Measurements from ENCODE around the gene SMIM3.

The SMIM3 gene

GRCh38 chr5:150763023-150763769 lies 15.4 kb upstream of the SMIM3 start:
- DNase-seq = no peak
- in situ Hi-C loops (cut with HindIII; ENCODE audit: low pct_ligation_motif_present, low pct_unique_long_range_greater_than_20kb, low sequenced_read_pairs) = no loop called here

DNA sequence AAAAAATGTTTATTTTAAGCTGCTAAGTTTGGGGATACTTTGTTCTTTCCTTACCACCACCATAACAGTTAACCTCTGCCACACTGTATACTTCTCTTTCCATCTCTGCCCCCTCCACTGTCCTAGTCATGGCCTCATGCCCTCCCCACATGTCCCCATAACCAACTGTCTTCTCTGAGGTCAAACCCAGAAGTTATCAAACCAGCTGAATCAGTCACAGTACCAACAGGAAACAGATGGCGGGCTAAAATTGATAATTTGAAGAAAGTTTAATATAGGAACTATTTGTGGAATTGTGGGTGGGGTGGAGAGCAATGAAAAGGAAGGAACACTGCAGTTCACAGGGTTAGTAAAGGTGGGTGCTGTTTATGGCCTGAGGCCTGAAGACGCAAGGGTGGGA lies 14.0 kb upstream of the SMIM3 start:
- DNase-seq = no peak

GRCh38 chr5:150765011-150765798 lies 13.4 kb upstream of the SMIM3 start:
- no peak for DNase-seq
- in situ Hi-C loops (cut with HindIII; ENCODE audit: low pct_ligation_motif_present, low pct_unique_long_range_greater_than_20kb, low sequenced_read_pairs) = no loop called here

More for the DNA sequence above, 14.0 kb upstream of the SMIM3 start:
- in situ Hi-C loops (cut with HindIII; ENCODE audit: low pct_ligation_motif_present, low pct_unique_long_range_greater_than_20kb, low sequenced_read_pairs) = no loop called here

GRCh38 chr5:150765799-150766169 lies 12.8 kb upstream of the SMIM3 start:
- in situ Hi-C loops (cut with HindIII; ENCODE audit: low pct_ligation_motif_present, low pct_unique_long_range_greater_than_20kb, low sequenced_read_pairs) = no loop called here
- no peak for DNase-seq

- in situ Hi-C loops (cut with HindIII; ENCODE audit: low pct_ligation_motif_present, low pct_unique_long_range_greater_than_20kb, low sequenced_read_pairs) = no loop called here
- DNase-seq = no peak
These were observed 12.3 kb upstream of the SMIM3 start for GRCh38 chr5:150766251-150766650.

GRCh38 chr5:150771034-150771795 lies 7.3 kb upstream of the SMIM3 start:
- DNase-seq = no peak
- in situ Hi-C loops (cut with HindIII; ENCODE audit: low pct_ligation_motif_present, low pct_unique_long_range_greater_than_20kb, low sequenced_read_pairs) = no loop called here

DNA sequence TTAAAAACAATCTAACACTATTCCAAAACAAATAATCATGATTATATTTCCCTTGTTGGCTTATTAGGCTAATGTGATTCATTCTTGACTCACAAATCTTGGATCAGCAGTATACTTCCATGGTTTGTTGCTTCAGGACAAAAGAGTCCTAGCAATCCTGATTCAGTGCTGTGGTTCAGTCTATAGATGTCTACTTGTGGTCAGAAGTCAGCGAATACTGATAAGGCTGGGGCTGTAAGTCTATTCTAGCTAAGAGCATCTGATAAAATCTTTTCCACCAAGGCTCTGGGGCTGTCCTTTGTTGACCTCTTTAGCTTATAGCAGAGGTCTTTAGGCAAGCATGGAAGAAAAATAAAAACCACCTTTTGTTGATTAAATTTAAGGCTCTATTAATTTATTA lies 4.4 kb upstream of the SMIM3 start:
- DNase-seq = no peak
- in situ Hi-C loops (cut with HindIII; ENCODE audit: low pct_ligation_motif_present, low pct_unique_long_range_greater_than_20kb, low sequenced_read_pairs) = no loop called here

DNA sequence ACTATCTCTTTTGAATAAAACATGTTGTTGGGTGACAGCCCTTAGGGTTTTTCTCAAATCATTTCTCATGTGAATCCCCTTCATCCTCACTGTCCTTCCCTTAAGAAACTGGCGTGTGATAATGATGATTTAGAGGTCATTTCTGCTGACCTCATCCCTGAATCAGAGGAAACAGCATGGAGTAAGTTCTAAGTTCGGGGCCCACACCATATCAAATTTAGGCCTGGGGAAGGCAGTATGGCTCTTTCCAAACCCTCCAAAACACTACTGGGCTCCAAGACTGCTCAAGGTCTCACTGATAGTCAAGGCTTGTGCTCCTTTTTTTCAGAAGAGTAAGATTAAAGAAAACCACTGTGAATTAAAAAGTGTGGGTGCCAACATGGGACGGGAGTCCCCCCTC lies 872 bp upstream of the SMIM3 start:
- DNase-seq = no peak
- in situ Hi-C loops (cut with HindIII; ENCODE audit: low pct_ligation_motif_present, low pct_unique_long_range_greater_than_20kb, low sequenced_read_pairs) = no loop called here

DNA sequence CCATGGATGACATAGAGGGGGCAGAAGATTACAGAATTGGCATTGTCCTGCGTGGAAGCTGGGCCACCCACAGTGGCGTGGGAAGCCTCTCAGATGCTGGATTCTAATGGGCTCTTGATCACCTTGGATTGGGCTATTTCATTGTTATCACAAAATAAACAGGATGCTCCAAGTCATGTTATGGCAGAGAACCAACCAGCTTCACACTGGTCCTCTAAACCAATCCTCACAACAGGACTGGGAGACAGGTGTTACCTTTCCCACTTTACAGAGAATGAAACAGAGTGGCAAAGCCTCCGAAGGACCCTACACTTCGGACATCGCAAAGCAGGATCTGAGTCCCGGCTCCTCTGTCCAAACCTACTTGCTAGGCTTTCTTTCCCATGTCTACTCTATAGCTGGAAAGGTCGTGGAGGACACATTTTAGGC lies 455 bp upstream of the SMIM3 start:
- in situ Hi-C loops (cut with HindIII; ENCODE audit: low pct_ligation_motif_present, low pct_unique_long_range_greater_than_20kb, low sequenced_read_pairs) = no loop called here
- no peak for DNase-seq

DNA sequence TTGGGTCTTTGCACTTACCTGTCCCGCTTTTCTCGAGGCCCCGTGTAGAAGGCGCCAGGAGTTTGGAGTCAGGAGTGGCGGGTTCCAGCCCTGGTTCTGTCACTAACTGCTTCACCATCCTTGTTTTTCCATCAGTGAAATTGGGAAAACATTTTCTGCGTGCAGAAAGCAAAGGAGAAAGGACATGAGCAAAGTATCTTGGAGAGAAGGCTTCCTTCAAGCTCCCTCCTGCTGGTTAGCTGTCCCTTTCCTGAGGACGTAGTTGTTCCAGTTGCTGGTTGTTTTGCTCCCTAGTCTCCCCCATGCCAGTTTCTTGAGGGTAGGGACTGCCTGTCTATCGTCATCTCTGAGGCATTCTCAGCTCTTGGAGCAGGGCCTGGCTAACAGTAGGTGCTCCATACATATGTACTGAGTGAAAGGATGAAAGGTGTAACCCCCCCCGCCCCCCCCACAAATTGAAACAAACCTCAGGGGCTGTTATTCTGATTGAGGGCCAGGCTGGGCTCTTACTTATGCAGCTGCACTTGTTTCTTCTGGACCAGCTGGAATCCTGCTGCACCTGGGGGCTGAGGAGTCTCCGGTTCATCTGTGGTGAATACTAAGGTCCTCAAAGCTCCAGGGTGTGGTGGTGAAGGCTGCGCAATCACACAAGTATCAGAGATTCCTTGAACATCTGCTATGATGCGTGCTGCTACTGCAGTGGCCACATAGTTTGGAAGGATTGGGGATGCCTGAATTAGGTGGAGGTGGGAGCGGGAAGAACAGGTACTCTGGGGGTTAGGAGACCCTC lies 1.0 kb downstream of the SMIM3 start:
- in situ Hi-C loops (cut with HindIII; ENCODE audit: low pct_ligation_motif_present, low pct_unique_long_range_greater_than_20kb, low sequenced_read_pairs) = no loop called here
- DNase-seq = no peak

GRCh38 chr5:150780187-150780692 lies 1.7 kb downstream of the SMIM3 start:
- in situ Hi-C loops (cut with HindIII; ENCODE audit: low pct_ligation_motif_present, low pct_unique_long_range_greater_than_20kb, low sequenced_read_pairs) = no loop called here
- no peak for DNase-seq

- DNase-seq = no peak
- in situ Hi-C loops (cut with HindIII; ENCODE audit: low pct_ligation_motif_present, low pct_unique_long_range_greater_than_20kb, low sequenced_read_pairs) = no loop called here
These were observed 2.3 kb downstream of the SMIM3 start for GRCh38 chr5:150780816-150781221.

- in situ Hi-C loops (cut with HindIII; ENCODE audit: low pct_ligation_motif_present, low pct_unique_long_range_greater_than_20kb, low sequenced_read_pairs) = no loop called here
- no peak for DNase-seq
These were observed 3.4 kb downstream of the SMIM3 start for GRCh38 chr5:150781706-150782614.

DNA sequence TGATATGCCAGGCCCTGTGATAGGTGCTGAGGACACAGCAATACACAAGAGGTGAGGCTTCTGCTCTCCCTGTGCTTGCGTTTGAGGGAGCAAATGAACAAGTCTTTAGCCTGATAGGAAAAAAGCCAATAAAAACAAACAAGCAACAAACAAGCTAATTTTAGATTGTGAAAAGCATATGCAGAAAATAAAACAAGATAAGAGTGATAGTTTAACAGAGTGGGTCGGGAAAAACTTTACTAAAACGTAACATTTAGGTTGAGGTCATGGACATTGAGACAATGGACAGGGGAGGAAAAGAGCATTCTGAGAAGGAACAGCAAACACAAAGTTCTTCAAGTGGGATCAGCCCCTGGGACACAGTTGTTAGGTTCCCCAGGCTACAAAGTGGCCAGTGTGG lies 4.3 kb downstream of the SMIM3 start:
- no peak for DNase-seq
- in situ Hi-C loops (cut with HindIII; ENCODE audit: low pct_ligation_motif_present, low pct_unique_long_range_greater_than_20kb, low sequenced_read_pairs) = no loop called here

GRCh38 chr5:150783422-150783928 lies 4.9 kb downstream of the SMIM3 start:
- in situ Hi-C loops (cut with HindIII; ENCODE audit: low pct_ligation_motif_present, low pct_unique_long_range_greater_than_20kb, low sequenced_read_pairs) = no loop called here
- DNase-seq = no peak

DNA sequence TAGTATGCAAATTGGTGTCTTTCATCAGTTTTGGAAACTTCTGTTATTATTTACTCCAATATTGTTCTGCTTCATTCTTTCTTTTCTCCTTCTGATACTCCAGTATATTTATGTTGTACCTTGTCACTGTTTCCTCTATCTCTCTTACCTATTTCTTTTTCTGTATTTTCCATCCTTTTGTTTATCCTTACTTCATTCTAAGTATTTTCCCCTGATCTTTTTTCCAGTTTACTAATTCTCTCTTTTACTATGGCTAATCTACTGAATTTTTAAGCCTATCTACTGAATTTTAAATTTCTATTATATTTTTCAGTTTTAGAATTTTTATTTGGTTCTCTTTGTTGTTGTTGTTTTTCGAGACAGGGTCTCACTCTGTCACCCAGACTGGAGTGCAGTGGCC lies 7.4 kb downstream of the SMIM3 start:
- no peak for DNase-seq
- in situ Hi-C loops (cut with HindIII; ENCODE audit: low pct_ligation_motif_present, low pct_unique_long_range_greater_than_20kb, low sequenced_read_pairs) = no loop called here

DNA sequence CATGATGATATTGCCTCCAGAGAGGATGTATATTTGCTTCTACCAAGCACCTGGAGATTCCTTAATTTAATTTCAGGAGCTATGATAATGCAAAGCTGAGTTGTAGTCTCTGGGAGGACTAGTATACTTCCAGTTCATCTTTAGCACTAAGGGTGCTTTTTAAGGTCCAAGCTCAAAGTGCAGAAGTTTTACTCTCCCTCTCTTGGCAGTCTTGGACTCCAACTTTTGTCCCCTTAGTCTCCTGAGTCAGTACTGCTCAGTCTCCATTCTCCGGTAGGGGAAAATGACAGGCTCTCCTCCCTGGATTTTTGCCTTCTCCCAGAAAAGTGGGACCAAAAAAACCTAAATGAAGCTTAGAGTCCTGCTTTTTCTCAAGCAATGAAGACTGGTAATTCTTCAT lies 8.3 kb downstream of the SMIM3 start:
- in situ Hi-C loops (cut with HindIII; ENCODE audit: low pct_ligation_motif_present, low pct_unique_long_range_greater_than_20kb, low sequenced_read_pairs) = no loop called here

More for the DNA sequence above, 8.3 kb downstream of the SMIM3 start:
- DNase-seq = no peak
